ENCODE data around the gene GPHN.
"Not testable (repeated sequence)": the region's sequence is repeated elsewhere in the genome, so short reads cannot be mapped to it uniquely, and the experiment has no call there.

The GPHN gene

GRCh38 chr14:66539034-66539433 is 31.1 kb downstream of the GPHN start:
- H3K4me3 Mint-ChIP-seq = no peak overlapping the region
- H3K4me1 Mint-ChIP-seq = peaks cover 33% of the 10 kb centered on the region
- no peaks in the 10 kb centered on the region for H3K9me3 Mint-ChIP-seq
- no peaks in the 10 kb centered on the region for H3K27me3 Mint-ChIP-seq
- no peaks in the 10 kb centered on the region for H3K36me3 Mint-ChIP-seq
- H3K27ac Mint-ChIP-seq = no peak overlapping the region

DNA sequence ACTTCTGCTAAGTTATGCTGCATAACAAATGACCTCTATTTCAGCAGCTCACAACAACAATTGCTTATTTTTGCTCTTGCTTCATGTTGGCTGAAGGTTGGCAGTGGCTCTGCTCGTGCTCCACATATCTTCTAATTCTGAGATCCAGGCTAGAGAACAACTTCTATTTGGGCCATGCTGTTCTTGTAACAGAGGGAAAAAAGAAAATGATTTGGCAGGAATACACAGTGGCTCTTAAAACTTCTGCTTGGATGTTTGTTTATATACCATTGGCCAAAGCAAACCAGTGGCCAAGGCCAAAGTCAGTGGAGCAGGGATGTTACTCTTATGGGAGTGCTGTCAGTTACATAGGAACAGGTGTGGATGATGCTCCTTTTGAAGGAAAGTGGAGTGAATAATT is 32.1 kb downstream of the GPHN start:
- no peak overlapping the region for H3K27ac Mint-ChIP-seq
- no peaks in the 10 kb centered on the region for H3K27me3 Mint-ChIP-seq
- peaks cover 29% of the 10 kb centered on the region for H3K4me1 Mint-ChIP-seq
- no peak overlapping the region for H3K4me3 Mint-ChIP-seq
- no peaks in the 10 kb centered on the region for H3K36me3 Mint-ChIP-seq
- H3K9me3 Mint-ChIP-seq = no peaks in the 10 kb centered on the region

DNA sequence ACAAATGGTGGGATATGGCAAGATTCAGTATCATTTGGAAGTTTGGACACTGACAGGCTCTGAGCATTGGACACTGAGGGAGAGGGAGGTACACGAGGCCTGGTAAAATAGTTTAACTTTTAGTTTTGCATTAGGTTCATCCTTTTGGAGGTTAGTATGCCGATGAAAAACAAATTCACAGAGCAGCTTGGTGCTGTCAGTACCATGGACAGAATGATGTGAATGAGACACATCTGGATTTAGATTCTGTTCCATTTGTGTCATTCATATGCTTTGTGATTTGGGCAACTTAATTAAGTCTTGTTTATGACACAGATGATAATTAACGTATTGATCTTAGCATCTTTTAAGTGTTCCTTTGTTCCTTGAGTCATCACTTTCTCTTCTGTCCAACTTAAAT is 33.7 kb downstream of the GPHN start:
- Mint-ChIP-seq H3K4me3 (no peak overlapping the region), H3K27me3 (no peaks in the 10 kb centered on the region), H3K36me3 (no peaks in the 10 kb centered on the region), H3K9me3 (no peaks in the 10 kb centered on the region), H3K27ac (no peak overlapping the region), H3K4me1 (peaks cover 27% of the 10 kb centered on the region)

DNA sequence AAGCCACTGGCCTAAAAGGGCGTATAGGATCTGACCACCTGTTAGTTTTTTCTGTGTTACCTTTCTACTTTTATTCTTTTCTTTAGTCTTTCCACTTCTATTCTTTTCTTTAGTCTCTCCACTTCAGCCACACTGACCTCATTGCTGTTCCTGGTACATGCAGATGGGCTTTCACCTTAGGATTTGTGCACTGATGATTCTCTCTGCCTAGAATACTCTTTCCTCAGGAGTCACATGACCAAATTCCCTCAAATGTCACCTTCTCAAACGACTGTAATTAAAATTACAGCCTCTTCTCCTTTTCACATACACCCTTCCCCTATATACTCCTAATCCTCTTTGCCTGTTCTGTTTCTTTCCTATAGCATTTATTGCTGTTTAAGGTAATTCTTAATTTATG is 36.0 kb downstream of the GPHN start:
- Mint-ChIP-seq H3K9me3 (no peaks in the 10 kb centered on the region), H3K27ac (no peak overlapping the region), H3K4me3 (no peak overlapping the region), H3K27me3 (no peaks in the 10 kb centered on the region), H3K4me1 (peaks cover 16% of the 10 kb centered on the region), H3K36me3 (peaks cover 4% of the 10 kb centered on the region)

- H3K36me3 Mint-ChIP-seq, H3K27ac Mint-ChIP-seq: not testable (repeated sequence)
- H3K4me1 Mint-ChIP-seq = peaks cover 12% of the 10 kb centered on the region
These were observed 37.2 kb downstream of the GPHN start for GRCh38 chr14:66545191-66545590.

DNA sequence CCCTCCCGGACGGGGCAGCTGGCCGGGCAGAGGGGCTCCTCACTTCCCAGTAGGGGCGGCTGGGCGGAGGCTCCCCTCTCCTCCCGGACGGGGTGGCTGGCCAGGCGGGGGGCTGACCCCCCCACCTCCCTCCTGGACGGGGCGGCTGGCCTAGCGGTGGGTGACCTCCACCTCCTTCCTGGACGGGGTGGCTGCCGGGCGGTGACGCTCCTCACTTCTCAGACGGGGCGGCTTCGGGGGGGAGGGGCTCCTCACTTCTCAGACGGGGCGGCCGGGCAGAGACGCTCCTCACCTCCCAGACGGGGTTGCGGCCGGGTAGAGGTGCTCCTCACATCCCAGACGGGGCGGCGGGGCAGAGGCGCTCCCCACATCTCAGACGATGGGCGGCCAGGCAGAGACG is 37.8 kb downstream of the GPHN start:
- not testable (repeated sequence) for H3K36me3 Mint-ChIP-seq, H3K27ac Mint-ChIP-seq, H3K27me3 Mint-ChIP-seq, H3K9me3 Mint-ChIP-seq, H3K4me3 Mint-ChIP-seq
- peaks cover 10% of the 10 kb centered on the region for H3K4me1 Mint-ChIP-seq

More at GRCh38 chr14:66545191-66545590, 37.2 kb downstream of the GPHN start:
- H3K4me3 Mint-ChIP-seq, H3K9me3 Mint-ChIP-seq, H3K27me3 Mint-ChIP-seq: not testable (repeated sequence)

GRCh38 chr14:66563731-66564130 is 55.8 kb downstream of the GPHN start:
- Mint-ChIP-seq H3K27me3 (no peaks in the 10 kb centered on the region), H3K9me3 (no peaks in the 10 kb centered on the region), H3K4me3 (no peak overlapping the region), H3K27ac (no peak overlapping the region), H3K36me3 (peaks cover 2% of the 10 kb centered on the region), H3K4me1 (peaks cover 28% of the 10 kb centered on the region)

DNA sequence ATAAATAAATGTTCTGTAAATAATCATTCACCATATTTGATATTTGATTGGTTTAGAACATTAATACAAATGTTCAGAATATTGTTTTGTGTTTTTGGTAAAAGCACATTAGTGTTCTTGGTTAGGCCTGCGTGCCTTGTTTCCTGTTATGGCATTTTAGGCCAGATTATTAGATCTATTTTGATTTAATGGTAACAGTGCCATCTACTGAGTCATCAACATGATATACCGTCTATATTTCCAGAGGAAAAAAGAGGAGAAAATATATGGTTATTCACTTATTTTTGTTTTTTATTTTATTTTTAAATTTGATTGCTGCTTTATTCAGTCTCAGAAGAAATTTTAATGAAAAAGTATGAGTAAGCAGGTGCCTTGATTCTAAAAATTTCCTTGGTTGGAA is 60.3 kb downstream of the GPHN start:
- Mint-ChIP-seq H3K4me1 (peaks cover 36% of the 10 kb centered on the region), H3K9me3 (peaks cover 19% of the 10 kb centered on the region), H3K4me3 (no peak overlapping the region), H3K27me3 (no peaks in the 10 kb centered on the region), H3K27ac (no peak overlapping the region), H3K36me3 (peaks cover 11% of the 10 kb centered on the region)

DNA sequence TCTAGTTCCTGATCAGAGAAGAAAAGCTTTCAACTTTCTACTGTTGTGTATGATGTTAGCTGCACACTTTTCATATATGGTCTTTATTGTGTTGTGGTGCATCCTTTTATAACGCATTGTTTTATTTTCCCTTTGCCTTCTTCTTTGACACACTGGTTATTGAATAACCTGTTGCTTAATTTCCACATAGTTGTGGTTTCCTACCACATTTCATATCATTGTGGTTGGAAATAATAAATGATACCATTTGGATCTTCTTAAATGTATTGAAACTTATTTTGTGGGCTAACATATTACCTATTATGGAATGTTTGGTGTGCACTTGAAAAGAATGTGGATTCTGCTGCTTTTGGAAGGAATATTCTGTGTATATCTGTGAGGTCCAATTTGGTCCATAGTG is 64.9 kb downstream of the GPHN start:
- H3K9me3 Mint-ChIP-seq = peaks cover 32% of the 10 kb centered on the region
- no peak overlapping the region for H3K27ac Mint-ChIP-seq
- H3K4me1 Mint-ChIP-seq = peaks cover 15% of the 10 kb centered on the region
- H3K27me3 Mint-ChIP-seq = no peaks in the 10 kb centered on the region
- no peak overlapping the region for H3K4me3 Mint-ChIP-seq
- peaks cover 26% of the 10 kb centered on the region for H3K36me3 Mint-ChIP-seq

DNA sequence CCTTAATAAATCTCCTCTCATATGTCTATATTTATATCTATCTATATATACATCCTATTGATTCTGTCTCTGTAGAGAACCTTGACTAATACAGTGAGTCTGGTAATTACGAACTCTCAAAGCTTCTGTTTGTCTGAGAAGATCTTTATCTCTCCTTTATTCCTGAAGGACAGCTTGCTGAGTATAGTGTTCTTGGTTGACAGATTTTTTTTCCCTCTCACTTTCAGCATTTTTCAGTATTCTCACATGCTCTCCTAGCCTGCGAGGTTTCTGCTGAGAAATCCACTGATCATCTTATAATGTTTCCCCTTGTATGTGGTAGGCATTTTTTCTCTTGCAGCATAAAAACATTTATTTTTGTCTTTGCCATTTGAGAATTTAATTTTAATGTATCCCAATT is 67.1 kb downstream of the GPHN start:
- Mint-ChIP-seq H3K9me3 (peaks cover 45% of the 10 kb centered on the region), H3K27ac (no peak overlapping the region), H3K36me3 (peaks cover 31% of the 10 kb centered on the region), H3K4me3 (no peak overlapping the region), H3K27me3 (no peaks in the 10 kb centered on the region), H3K4me1 (peaks cover 27% of the 10 kb centered on the region)

- no peaks in the 10 kb centered on the region for H3K27me3 Mint-ChIP-seq
- H3K27ac Mint-ChIP-seq = no peak overlapping the region
- no peak overlapping the region for H3K4me3 Mint-ChIP-seq
- peaks cover 27% of the 10 kb centered on the region for H3K4me1 Mint-ChIP-seq
- H3K36me3 Mint-ChIP-seq = peaks cover 30% of the 10 kb centered on the region
- peaks cover 42% of the 10 kb centered on the region for H3K9me3 Mint-ChIP-seq
These were observed 68.0 kb downstream of the GPHN start for GRCh38 chr14:66575939-66576338.

- not testable (repeated sequence) for H3K27ac Mint-ChIP-seq, H3K4me1 Mint-ChIP-seq, H3K27me3 Mint-ChIP-seq, H3K4me3 Mint-ChIP-seq
- peaks cover 27% of the 10 kb centered on the region for H3K9me3 Mint-ChIP-seq
- peaks cover 21% of the 10 kb centered on the region for H3K36me3 Mint-ChIP-seq
These were observed 79.8 kb downstream of the GPHN start for GRCh38 chr14:66587753-66588152.

GRCh38 chr14:66595394-66595793 is 87.4 kb downstream of the GPHN start:
- Mint-ChIP-seq H3K9me3 (peaks cover 15% of the 10 kb centered on the region), H3K27ac (no peak overlapping the region), H3K36me3 (peaks cover 8% of the 10 kb centered on the region), H3K4me1 (no peaks in the 10 kb centered on the region), H3K27me3 (no peaks in the 10 kb centered on the region), H3K4me3 (no peak overlapping the region)

- H3K4me1 Mint-ChIP-seq = no peaks in the 10 kb centered on the region
- H3K27me3 Mint-ChIP-seq = no peaks in the 10 kb centered on the region
- H3K36me3 Mint-ChIP-seq = peaks cover 8% of the 10 kb centered on the region
- H3K4me3 Mint-ChIP-seq = no peak overlapping the region
- no peak overlapping the region for H3K27ac Mint-ChIP-seq
- H3K9me3 Mint-ChIP-seq = peaks cover 10% of the 10 kb centered on the region
These were observed 88.5 kb downstream of the GPHN start for GRCh38 chr14:66596241-66596985.

DNA sequence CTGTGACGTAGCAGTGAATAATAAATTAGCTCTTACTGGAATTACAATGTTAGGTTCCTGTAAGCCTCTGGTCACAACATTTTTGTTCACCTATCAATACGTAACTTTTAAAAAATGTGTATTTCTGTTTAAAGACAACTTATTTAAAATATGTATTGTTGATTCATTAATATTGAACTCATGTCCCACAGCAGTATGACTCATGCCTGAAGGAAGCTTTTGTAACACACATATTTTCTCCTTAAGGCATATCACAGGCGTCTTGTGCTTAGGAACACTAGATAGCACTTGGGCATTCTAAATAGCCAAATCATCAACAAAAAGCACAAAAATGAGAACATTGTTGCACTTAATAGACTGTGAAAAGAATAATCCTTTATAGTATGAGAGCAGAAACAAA is 92.5 kb downstream of the GPHN start:
- Mint-ChIP-seq H3K9me3 (no peaks in the 10 kb centered on the region), H3K4me3 (no peak overlapping the region), H3K27me3 (no peaks in the 10 kb centered on the region), H3K36me3 (peaks cover 5% of the 10 kb centered on the region), H3K4me1 (peaks cover 10% of the 10 kb centered on the region), H3K27ac (no peak overlapping the region)

- Mint-ChIP-seq H3K4me3 (no peak overlapping the region), H3K4me1 (peaks cover 16% of the 10 kb centered on the region), H3K27ac (no peak overlapping the region), H3K36me3 (peaks cover 8% of the 10 kb centered on the region), H3K9me3 (peaks cover 5% of the 10 kb centered on the region), H3K27me3 (no peaks in the 10 kb centered on the region)
These were observed 94.1 kb downstream of the GPHN start for GRCh38 chr14:66601932-66602578.

- Mint-ChIP-seq H3K9me3 (peaks cover 19% of the 10 kb centered on the region), H3K27ac (no peak overlapping the region), H3K4me3 (no peak overlapping the region), H3K27me3 (no peaks in the 10 kb centered on the region), H3K4me1 (peaks cover 26% of the 10 kb centered on the region), H3K36me3 (peaks cover 17% of the 10 kb centered on the region)
These were observed 96.0 kb downstream of the GPHN start for GRCh38 chr14:66603945-66604344.

Data from activated naive CD4-positive, alpha-beta T cell treated with anti-CD3 and anti-CD28 coated beads, Interleukin-2, amount 50 U/mL, for 24 hours (primary cell).